Vagina (tissue), 2 donors: ENCODE measurements around the gene CDH13.

Experiments
- POLR2A ChIP-seq, 2 donors: fragments of 450-650 bp; IDR thresholded peaks; one replicate each; pipeline ENCODE4 v1.6.1; 2017; ENCODE audit warnings: antibody characterized with exemption in 2 of 2, mild to moderate bottlenecking in 2 of 2, moderate library complexity in 2 of 2
- POLR2AphosphoS5 ChIP-seq, 2 donors: sonication (generic); formaldehyde crosslinking; IDR thresholded peaks; one replicate each; pipeline ENCODE4 v1.9.0; 2017; ENCODE audit warnings: antibody characterized with exemption in 2 of 2, mild to moderate bottlenecking in 2 of 2, low read depth in 1 of 2; ENCODE audit not compliant: insufficient read depth in 1 of 2
- TF ChIP-seq, protein P1 (sequence below), 3 experiments: fragments of 450-650 bp in 2 of 3; fragments of 200-600 bp in 1 of 3; sonication (generic) in 1 of 3; IDR thresholded peaks; one replicate each; pipeline ENCODE4 v1.5.1; 2017 to 2019; ENCODE audit warnings: antibody characterized with exemption in 3 of 3, mild to moderate bottlenecking in 2 of 3, moderate library complexity in 2 of 3

DNA sequence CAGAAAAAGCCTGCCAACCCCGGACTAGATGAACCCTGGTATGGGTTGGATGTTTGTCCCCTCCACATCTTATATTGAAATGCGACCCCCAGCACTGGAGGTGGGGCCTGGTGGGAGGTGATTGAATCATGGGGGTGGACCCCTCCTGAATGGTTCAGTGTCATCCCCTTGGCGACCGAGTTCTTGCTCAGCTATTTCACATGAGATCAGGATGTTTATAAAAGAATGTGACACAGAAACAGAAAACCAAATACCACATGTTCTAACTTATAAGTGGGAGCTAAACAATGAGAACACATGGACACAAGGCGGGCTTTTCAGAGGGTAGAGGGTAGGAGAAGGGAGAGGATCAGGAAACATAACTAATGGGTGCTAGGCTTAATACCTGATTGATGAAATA is 605.0 kb downstream of the CDH13 start:
- TF ChIP-seq, protein P1, sequence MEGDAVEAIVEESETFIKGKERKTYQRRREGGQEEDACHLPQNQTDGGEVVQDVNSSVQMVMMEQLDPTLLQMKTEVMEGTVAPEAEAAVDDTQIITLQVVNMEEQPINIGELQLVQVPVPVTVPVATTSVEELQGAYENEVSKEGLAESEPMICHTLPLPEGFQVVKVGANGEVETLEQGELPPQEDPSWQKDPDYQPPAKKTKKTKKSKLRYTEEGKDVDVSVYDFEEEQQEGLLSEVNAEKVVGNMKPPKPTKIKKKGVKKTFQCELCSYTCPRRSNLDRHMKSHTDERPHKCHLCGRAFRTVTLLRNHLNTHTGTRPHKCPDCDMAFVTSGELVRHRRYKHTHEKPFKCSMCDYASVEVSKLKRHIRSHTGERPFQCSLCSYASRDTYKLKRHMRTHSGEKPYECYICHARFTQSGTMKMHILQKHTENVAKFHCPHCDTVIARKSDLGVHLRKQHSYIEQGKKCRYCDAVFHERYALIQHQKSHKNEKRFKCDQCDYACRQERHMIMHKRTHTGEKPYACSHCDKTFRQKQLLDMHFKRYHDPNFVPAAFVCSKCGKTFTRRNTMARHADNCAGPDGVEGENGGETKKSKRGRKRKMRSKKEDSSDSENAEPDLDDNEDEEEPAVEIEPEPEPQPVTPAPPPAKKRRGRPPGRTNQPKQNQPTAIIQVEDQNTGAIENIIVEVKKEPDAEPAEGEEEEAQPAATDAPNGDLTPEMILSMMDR (IDR thresholded peaks at IDR 0.05): no peak
- TF ChIP-seq POLR2A (IDR thresholded peaks at IDR 0.05) (no peak), POLR2AphosphoS5 (IDR thresholded peaks at IDR 0.05; ENCODE audit: insufficient read depth in 1 of 2, low read depth in 1 of 2) (no peak)
